H1 (cell line): Measurements from ENCODE around the gene ITGA5. TPM values are rescaled to one million over a fixed set of nuclear protein-coding genes. Genes with fewer than 3 reads are reported as not detected.
A peak's percentile ranks its signal among the peaks of the same experiment; 100 is the strongest.

Source experiments
- CTCF ChIA-PET: fragments of 300-600 bp; sonication (Branson Sonifier 250); formaldehyde crosslinking; loops from one replicate; lab custom pipeline; 2021; ENCODE audit not compliant: partially characterized antibody; lab: Charles Lee
- POLR2A ChIA-PET: fragments of 300-600 bp; sonication (Branson Sonifier 250); formaldehyde crosslinking; loops from one replicate; lab custom pipeline; 2021; ENCODE audit warnings: inconsistent platforms; ENCODE audit not compliant: partially characterized antibody; lab: Charles Lee
- DNase-seq, 2 experiments: peaks; one replicate each; pipeline versions ENCODE4 v3.0.0 to v3.0.0-alpha.2; 2010 to 2022; ENCODE audit warnings: low spot score in 2 of 2, low read depth in 1 of 2, mixed read lengths in 1 of 2
- FAIRE-seq: peaks from 2 replicates; lab custom pipeline; 2011; peaks lifted over from hg19 to GRCh38; lab: Jason Lieb, UNC
- H2AFZ ChIP-seq: 2 replicates; pipeline ENCODE4 v1.8.1; 2012; ENCODE audit warnings: low read length, inconsistent platforms
- H2AK5ac ChIP-seq: 2 replicates; pipeline ENCODE4 v1.6.1; 2013; ENCODE audit warnings: low read depth, low read length
- H2BK120ac ChIP-seq: replicated peaks from 2 replicates; pipeline ENCODE3; 2013; ENCODE audit warnings: low read depth, low read length, inconsistent platforms
- H2BK12ac ChIP-seq: 2 replicates; pipeline ENCODE4 v1.6.1; 2013; ENCODE audit warnings: low read depth, low read length
- H2BK15ac ChIP-seq: 2 replicates; pipeline ENCODE4 v1.6.1; 2013; ENCODE audit warnings: low read length
- H2BK20ac ChIP-seq: 2 replicates; pipeline ENCODE4 v1.6.1; 2013; ENCODE audit warnings: low read length
- H2BK5ac ChIP-seq: 2 replicates; pipeline ENCODE4 v1.6.1; 2013; ENCODE audit warnings: low read depth, low read length
- H3K14ac ChIP-seq: 2 replicates; pipeline ENCODE4 v1.6.1; 2013; ENCODE audit warnings: inconsistent platforms; ENCODE audit not compliant: insufficient read length
- H3K18ac ChIP-seq: 2 replicates; pipeline ENCODE4 v1.6.1; 2013; ENCODE audit warnings: low read length; ENCODE audit errors: extremely low read depth
- H3K23ac ChIP-seq: 2 replicates; pipeline ENCODE4 v1.6.1; 2013; ENCODE audit warnings: inconsistent platforms; ENCODE audit not compliant: insufficient read length
- H3K23me2 ChIP-seq: 2 replicates; pipeline ENCODE4 v1.6.1; 2013; ENCODE audit warnings: low read depth, low read length
- H3K27ac ChIP-seq: 2 replicates; pipeline ENCODE4 v1.6.1; 2011; ENCODE audit warnings: low read depth, low read length, inconsistent platforms
- H3K27me3 ChIP-seq, 4 experiments: replicated peaks in 1 of 4; 1 replicate in 1 of 4; 2 replicates in 3 of 4; pipeline versions ENCODE4 v1.6.1 to v1.8.1; 2011 to 2013; ENCODE audit warnings: low read length in 3 of 4, mild to moderate bottlenecking in 3 of 4, inconsistent platforms in 2 of 4, mixed read lengths in 2 of 4, moderate library complexity in 1 of 4; ENCODE audit not compliant: control insufficient read depth in 3 of 4, insufficient read depth in 3 of 4; ENCODE audit errors: extremely low read depth in 1 of 4
- H3K36me3 ChIP-seq, 4 experiments: 2 replicates each; pipeline versions ENCODE4 v1.6.1 to v1.8.1; 2011 to 2013; ENCODE audit warnings: mild to moderate bottlenecking in 4 of 4, low read length in 3 of 4, moderate library complexity in 2 of 4, control low read depth in 1 of 4, inconsistent platforms in 1 of 4; ENCODE audit not compliant: insufficient read depth in 4 of 4, control insufficient read depth in 2 of 4
- H3K4ac ChIP-seq: replicated peaks from 2 replicates; pipeline ENCODE3; 2013; ENCODE audit warnings: low read length, low read depth, mixed read lengths, inconsistent platforms; ENCODE audit not compliant: insufficient read length
- H3K4me1 ChIP-seq, 4 experiments: replicated peaks in 1 of 4; 1 replicate in 1 of 4; 2 replicates in 3 of 4; pipeline versions ENCODE4 v1.6.1 to v1.8.1; 2011 to 2013; ENCODE audit warnings: low read length in 3 of 4, inconsistent platforms in 2 of 4, mixed read lengths in 1 of 4; ENCODE audit not compliant: insufficient read depth in 4 of 4, control insufficient read depth in 3 of 4
- H3K4me2 ChIP-seq, 2 experiments: 2 replicates each; pipeline versions ENCODE4 v1.6.1 to v1.8.1; 2011 to 2013; ENCODE audit warnings: low read depth in 2 of 2, low read length in 2 of 2, control low read depth in 1 of 2, inconsistent platforms in 1 of 2, mild to moderate bottlenecking in 1 of 2; ENCODE audit not compliant: insufficient read depth in 1 of 2
- H3K4me3 ChIP-seq, 4 experiments: fragments of 200-600, 300-600 bp in 1 of 4; sonication (generic), shearing (Covaris generic), sonication (Bioruptor Twin) in 1 of 4; 2 replicates each; pipeline versions ENCODE4 v1.5.1 to v1.8.1; 2011 to 2016; ENCODE audit warnings: low read length in 4 of 4, low read depth in 3 of 4, control low read depth in 2 of 4, inconsistent platforms in 2 of 4, mild to moderate bottlenecking in 2 of 4, mixed read lengths in 1 of 4, moderate library complexity in 1 of 4; ENCODE audit not compliant: insufficient read depth in 2 of 4; ENCODE audit errors: extremely low read depth in 1 of 4
- H3K56ac ChIP-seq: replicated peaks from 2 replicates; pipeline ENCODE3; 2013; ENCODE audit warnings: low read depth, mild to moderate bottlenecking, mixed read lengths, low read length, inconsistent platforms; ENCODE audit not compliant: insufficient read length
- H3K79me1 ChIP-seq: 2 replicates; pipeline ENCODE4 v1.6.1; 2013; ENCODE audit warnings: low read depth, low read length, control low read depth
- H3K79me2 ChIP-seq, 2 experiments: 2 replicates each; pipeline versions ENCODE4 v1.6.1 to v1.8.1; 2012 to 2013; ENCODE audit warnings: low read length in 2 of 2, mild to moderate bottlenecking in 2 of 2, inconsistent platforms in 1 of 2; ENCODE audit not compliant: insufficient read depth in 2 of 2, control insufficient read depth in 1 of 2
- H3K9ac ChIP-seq, 4 experiments: replicated peaks in 1 of 4; 1 replicate in 1 of 4; 2 replicates in 3 of 4; pipeline versions ENCODE4 v1.6.1 to v1.8.1; 2011 to 2013; ENCODE audit warnings: low read depth in 3 of 4, low read length in 3 of 4, control low read depth in 2 of 4, mild to moderate bottlenecking in 2 of 4, moderate library complexity in 2 of 4, inconsistent platforms in 1 of 4; ENCODE audit errors: extremely low read depth in 1 of 4
- H3K9me3 ChIP-seq, 2 experiments: 2 replicates each; pipeline versions ENCODE4 v1.6.1 to v1.8.1; 2012 to 2013; ENCODE audit warnings: mild to moderate bottlenecking in 2 of 2, moderate library complexity in 2 of 2, control low read depth in 1 of 2, inconsistent platforms in 1 of 2, low read depth in 1 of 2, low read length in 1 of 2, mixed read lengths in 1 of 2; ENCODE audit not compliant: insufficient read depth in 2 of 2
- H4K20me1 ChIP-seq, 2 experiments: replicated peaks in 1 of 2; 2 replicates each; pipeline versions ENCODE3 to v1.8.1; 2011 to 2013; ENCODE audit warnings: inconsistent platforms in 2 of 2, low read length in 2 of 2, mild to moderate bottlenecking in 1 of 2; ENCODE audit not compliant: insufficient read depth in 2 of 2, control insufficient read depth in 1 of 2
- H4K5ac ChIP-seq: 2 replicates; pipeline ENCODE4 v1.6.1; 2013; ENCODE audit warnings: low read length, low read depth, mixed read lengths, inconsistent platforms; ENCODE audit not compliant: insufficient read length
- H4K8ac ChIP-seq: 2 replicates; pipeline ENCODE4 v1.8.0; 2013; ENCODE audit warnings: mild to moderate bottlenecking, moderate library complexity, low read length, inconsistent platforms; ENCODE audit not compliant: insufficient read depth; ENCODE audit errors: extremely low read depth
- H4K91ac ChIP-seq: replicated peaks from 2 replicates; pipeline ENCODE3; 2013; ENCODE audit warnings: low read length, mixed read lengths, inconsistent platforms; ENCODE audit not compliant: insufficient read length
- BCL11A ChIP-seq, 2 experiments: IDR thresholded peaks; one replicate each; pipeline ENCODE4 v1.6.1; 2011; ENCODE audit warnings: low read depth in 2 of 2, low read length in 2 of 2, mild to moderate bottlenecking in 2 of 2
- BRCA1 ChIP-seq: IDR thresholded peaks from 2 replicates; pipeline ENCODE4 v1.6.1; 2012; ENCODE audit warnings: low read depth, low read length, improper control_type of control experiment
- EGR1 ChIP-seq: IDR thresholded peaks from 2 replicates; pipeline ENCODE4 v1.6.1; 2011; ENCODE audit warnings: low read depth, low read length, borderline replicate concordance
- EP300 ChIP-seq, 2 experiments: IDR thresholded peaks; 1 replicate in 1 of 2; 2 replicates in 1 of 2; pipeline ENCODE4 v1.6.1; 2011 to 2012; ENCODE audit warnings: low read depth in 2 of 2, low read length in 2 of 2, mild to moderate bottlenecking in 2 of 2, borderline replicate concordance in 1 of 2, inconsistent platforms in 1 of 2, moderate library complexity in 1 of 2
- EZH2 ChIP-seq: fragments of 200-600 bp; sonication (generic); IDR thresholded peaks from 2 replicates; pipeline ENCODE4 v1.7.1; 2012; ENCODE audit warnings: low read depth, mild to moderate bottlenecking, moderate library complexity, low read length, inconsistent platforms; ENCODE audit not compliant: severe bottlenecking
- FOSL1 ChIP-seq: IDR thresholded peaks from 2 replicates; pipeline ENCODE4 v1.6.1; 2011; ENCODE audit warnings: mild to moderate bottlenecking, low read depth, low read length, moderate library complexity; ENCODE audit not compliant: insufficient read depth
- KDM1A ChIP-seq: fragments of 200-600, 300-600 bp; sonication (generic); IDR thresholded peaks from 2 replicates; pipeline ENCODE4 v1.7.1; 2016; ENCODE audit warnings: mild to moderate bottlenecking, low read length, borderline replicate concordance
- KDM5A ChIP-seq: fragments of 200-600 bp; IDR thresholded peaks from 2 replicates; pipeline ENCODE4 v1.7.1; 2012; ENCODE audit warnings: mild to moderate bottlenecking, low read length, inconsistent platforms, mixed read lengths
- RXRA ChIP-seq: IDR thresholded peaks from 2 replicates; pipeline ENCODE4 v1.6.1; 2011; ENCODE audit warnings: low read depth, mild to moderate bottlenecking, low read length, moderate library complexity; ENCODE audit not compliant: insufficient read depth
- SP4 ChIP-seq: IDR thresholded peaks from 2 replicates; pipeline ENCODE4 v1.6.1; 2012; ENCODE audit warnings: low read length, inconsistent platforms
- YY1 ChIP-seq: IDR thresholded peaks from 2 replicates; pipeline ENCODE4 v1.6.1; 2011; ENCODE audit warnings: low read depth, mild to moderate bottlenecking, low read length
- WGBS, 2 experiments: shearing (Covaris generic) in 1 of 2; methylation state at CpG; one replicate each; pipeline versions ENCODE4 v1.1.6 to v1.1.7; 2013 to 2015; ENCODE audit warnings: low lambda C conversion rate in 2 of 2, mixed read lengths in 2 of 2, inconsistent platforms in 1 of 2, low coverage in 1 of 2, missing lambda C conversion rate in 1 of 2; ENCODE audit not compliant: insufficient replicate concordance in 2 of 2, insufficient coverage in 1 of 2, insufficient read length in 1 of 2; ENCODE audit errors: extremely low coverage in 1 of 2, missing lambda C conversion rate in 1 of 2; 5-methylcytosine and 5-hydroxymethylcytosine counted together
- polyA plus RNA-seq, 7 experiments: library from polyadenylated mRNA; depleted of rRNA in 3 of 7; stranded (reverse) in 5 of 7; unstranded in 2 of 7; fragments of >200 nt in 5 of 7; fragments of 200-250 nt in 2 of 7; gene quantifications; 1 replicate in 5 of 7; 2 replicates in 1 of 7; 4 replicates in 1 of 7; pipeline versions ENCODE4 v1.2.1 to v1.2.3, GENCODE V29; 2011 to 2013; ENCODE audit warnings: missing spikeins in 2 of 7, mixed read lengths in 2 of 7
- total RNA-seq: library from RNA; stranded (reverse); fragmentation: NEBNext Ultra II Directional; extraction: Animal tissue kit (Norgen Biotek cat#: 25700); gene quantifications from 2 replicates; pipeline ENCODE4 v1.2.1, GENCODE V29; 2021

ITGA5 gene
- total and polyA plus RNA-seq, 2 of the 8 experiments (the other 6 are each of a cell fraction or from before 2014, with no cell fraction given) = 11.6 to 19.4 TPM

- no peaks in the 10 kb centered on the region for H3K79me1 ChIP-seq
- no peaks in the 10 kb centered on the region for H3K9me3 ChIP-seq
- WGBS, 2 experiments = 9% methylated on average over 26 of the region's 44 CpGs; no CpG with 5 or more reads in 1 of the 2 experiments
- DNase-seq = peak; percentile 66 to 91
- no peak overlapping the region for H2BK20ac ChIP-seq
- H3K23ac ChIP-seq = no peak overlapping the region
- no peak overlapping the region for H3K56ac ChIP-seq
- no peak overlapping the region for H3K9ac ChIP-seq
- H3K4ac ChIP-seq = no peak overlapping the region
- no peak for FAIRE-seq
- CTCF ChIA-PET = interaction anchor here (0.6 to 3.7 kb wide), 44 partner anchors 9 to 346 kb away, joined by 3 to 79 read pairs (median 5); partner anchors contain the start of genes CBX5, COPZ1, HNRNPA1 and HOXC5
- peaks cover 0 to 16% (median 12%) of the 10 kb centered on the region in 4 experiments; a peak in 6 of 7 replicates for H3K27me3 ChIP-seq
- no peak overlapping the region for H3K27ac ChIP-seq
- POLR2A ChIA-PET = interaction anchor here (0.9 to 1.8 kb wide), 9 partner anchors 9 to 90 kb away, joined by 3 to 18 read pairs (median 5); partner anchors contain the start of genes CBX5, HNRNPA1 and ZNF385A
- H4K8ac ChIP-seq = no peak overlapping the region
- H3K23me2 ChIP-seq = peaks cover 8% of the 10 kb centered on the region
- peaks cover 0 to 3% (median 2%) of the 10 kb centered on the region in 4 experiments; a peak in 3 of 8 replicates for H3K36me3 ChIP-seq
- H3K14ac ChIP-seq = no peak overlapping the region
- H2BK120ac ChIP-seq = no peak overlapping the region
- H3K18ac ChIP-seq = no peak overlapping the region
- H3K4me1 ChIP-seq = peaks cover 0 to 11% (median 6%) of the 10 kb centered on the region in 4 experiments; a peak in 5 of 7 replicates
- H2AK5ac ChIP-seq = no peak overlapping the region
- H2AFZ ChIP-seq = no peak overlapping the region
- H2BK5ac ChIP-seq = no peak overlapping the region
- no peak overlapping the region for H4K5ac ChIP-seq
- peak overlapping the region in 3 of 4 experiments; percentile 20 to 64 (median 34); a peak in 5 of 8 replicates for H3K4me3 ChIP-seq
- no peaks in the 10 kb centered on the region for H3K79me2 ChIP-seq
- no peak overlapping the region for H2BK12ac ChIP-seq
- H4K20me1 ChIP-seq = peaks cover 0 to 4% of the 10 kb centered on the region in 2 experiments
- H2BK15ac ChIP-seq = no peak overlapping the region
- H4K91ac ChIP-seq = no peak overlapping the region
- peak overlapping the region; percentile 64 to 66 for H3K4me2 ChIP-seq
- TF ChIP-seq RXRA (no peak), YY1 (peak; percentile 66; the same call in 1 of the 2 replicates), SP4 (no peak), KDM1A (no peak), EGR1 (no peak), BRCA1 (no peak), FOSL1 (no peak), EZH2 (no peak), EP300 (IDR thresholded peaks at IDR 0.05; ENCODE audit: borderline replicate concordance in 1 of 2, low read depth in 2 of 2, low read length in 2 of 2) (no peak), BCL11A (IDR thresholded peaks at IDR 0.05; ENCODE audit: low read depth in 2 of 2, low read length in 2 of 2) (no peak), KDM5A (no peak)
Measured at GRCh38 chr12:54370171-54370730, 48.8 kb downstream of the ITGA5 start.
